HCT116 (cell line): ENCODE data around the gene XRCC2.

Experiments
- CEBPB ChIP-seq: IDR thresholded peaks from 2 replicates; pipeline ENCODE4 v1.6.1; 2012; ENCODE audit warnings: low read depth
- EZH2 ChIP-seq: fragments of 200-600 bp; sonication (generic); IDR thresholded peaks from 2 replicates; pipeline ENCODE4 v1.6.1; 2017; ENCODE audit warnings: antibody characterized with exemption, mixed run types
- EZH2phosphoT487 ChIP-seq: fragments of 200-600 bp; IDR thresholded peaks from 2 replicates; pipeline ENCODE4 v1.6.1; 2018; ENCODE audit warnings: antibody characterized with exemption, borderline replicate concordance
- MAX ChIP-seq: IDR thresholded peaks from 2 replicates; pipeline ENCODE4 v1.6.1; 2012
- POLR2A ChIP-seq: IDR thresholded peaks from 2 replicates; pipeline ENCODE4 v1.7.0; 2011; ENCODE audit warnings: borderline replicate concordance; ENCODE audit not compliant: insufficient read depth, insufficient read length; ENCODE audit errors: extremely low read depth
- POLR2AphosphoS5 ChIP-seq: IDR thresholded peaks from 2 replicates; pipeline ENCODE4 v1.6.1; 2011; ENCODE audit warnings: mild to moderate bottlenecking, low read depth, low read length, moderate library complexity
- RAD21 ChIP-seq: IDR thresholded peaks from 2 replicates; pipeline ENCODE4 v1.6.1; 2012; ENCODE audit warnings: low read depth, mild to moderate bottlenecking
- SP1 ChIP-seq: IDR thresholded peaks from 2 replicates; pipeline ENCODE4 v1.6.1; 2012; ENCODE audit warnings: low read depth
- YY1 ChIP-seq: IDR thresholded peaks from 2 replicates; pipeline ENCODE4 v1.6.1; 2011; ENCODE audit warnings: low read length, low read depth, moderate library complexity, mild to moderate bottlenecking; ENCODE audit not compliant: insufficient replicate concordance; ENCODE audit errors: extremely low read depth
- TF ChIP-seq, protein P1 (sequence below): IDR thresholded peaks from 2 replicates; pipeline ENCODE4 v1.6.1; 2012
- TF ChIP-seq, protein P2 (sequence below): IDR thresholded peaks from 2 replicates; pipeline ENCODE4 v1.6.1; 2012; ENCODE audit warnings: low read depth
- TF ChIP-seq, protein P3 (sequence below), 3 experiments: fragments of 200-600 bp in 1 of 3; sonication (generic) in 1 of 3; IDR thresholded peaks in 2 of 3; conservative IDR thresholded peaks in 1 of 3; 2 replicates each; pipeline ENCODE4 v1.5.1; 2012 to 2017; ENCODE audit warnings: low read depth in 2 of 3, low read length in 2 of 3, antibody characterized with exemption in 1 of 3, borderline replicate concordance in 1 of 3, control low read depth in 1 of 3, mild to moderate bottlenecking in 1 of 3, mixed read lengths in 1 of 3, mixed run types in 1 of 3, moderate library complexity in 1 of 3; ENCODE audit not compliant: insufficient read depth in 1 of 3

DNA sequence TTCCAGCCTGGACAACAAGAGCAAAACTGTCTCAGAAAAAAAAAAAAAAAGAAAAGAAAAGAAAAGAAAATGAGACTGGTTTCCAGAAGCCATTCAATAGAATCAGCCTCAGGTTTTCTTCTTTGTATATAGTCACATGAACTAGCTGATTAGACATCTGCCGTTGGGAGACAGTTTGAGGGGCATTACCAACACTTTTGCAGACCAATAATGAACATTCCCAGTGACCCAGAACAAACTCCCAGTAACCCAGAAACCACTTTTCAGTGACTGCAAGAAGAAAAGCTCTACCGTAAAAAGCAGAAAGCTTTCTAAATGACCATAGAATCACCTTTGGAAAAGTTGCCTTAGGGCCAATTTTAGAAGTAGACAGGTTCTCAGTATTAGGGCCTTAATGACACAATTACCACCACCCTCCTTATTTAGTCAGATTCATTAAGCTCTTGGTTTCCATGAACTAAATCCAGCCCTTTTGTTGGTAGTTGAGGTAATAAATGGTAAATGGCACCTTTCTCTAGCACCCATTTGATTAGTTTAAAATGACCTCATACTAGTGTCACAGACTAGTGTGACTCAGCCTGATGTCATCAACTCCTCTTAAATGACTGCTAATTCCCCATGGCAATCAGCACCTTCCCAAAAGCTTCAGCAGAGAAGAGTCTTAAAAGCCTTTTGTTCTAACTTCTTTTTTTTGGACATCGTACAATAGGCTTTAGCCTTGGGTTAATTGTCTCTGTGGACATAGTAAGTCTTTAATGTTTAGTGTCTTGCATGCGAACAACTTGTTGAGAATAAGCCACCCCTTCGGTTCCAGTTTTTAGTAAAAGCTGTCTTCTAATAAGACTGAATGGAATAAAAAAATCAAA, 33.6 kb upstream of the XRCC2 start:
- TF ChIP-seq, protein P1, sequence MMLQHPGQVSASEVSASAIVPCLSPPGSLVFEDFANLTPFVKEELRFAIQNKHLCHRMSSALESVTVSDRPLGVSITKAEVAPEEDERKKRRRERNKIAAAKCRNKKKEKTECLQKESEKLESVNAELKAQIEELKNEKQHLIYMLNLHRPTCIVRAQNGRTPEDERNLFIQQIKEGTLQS: peak; percentile 63; the same call in 1 of the 2 replicates
- TF ChIP-seq, protein P2, sequence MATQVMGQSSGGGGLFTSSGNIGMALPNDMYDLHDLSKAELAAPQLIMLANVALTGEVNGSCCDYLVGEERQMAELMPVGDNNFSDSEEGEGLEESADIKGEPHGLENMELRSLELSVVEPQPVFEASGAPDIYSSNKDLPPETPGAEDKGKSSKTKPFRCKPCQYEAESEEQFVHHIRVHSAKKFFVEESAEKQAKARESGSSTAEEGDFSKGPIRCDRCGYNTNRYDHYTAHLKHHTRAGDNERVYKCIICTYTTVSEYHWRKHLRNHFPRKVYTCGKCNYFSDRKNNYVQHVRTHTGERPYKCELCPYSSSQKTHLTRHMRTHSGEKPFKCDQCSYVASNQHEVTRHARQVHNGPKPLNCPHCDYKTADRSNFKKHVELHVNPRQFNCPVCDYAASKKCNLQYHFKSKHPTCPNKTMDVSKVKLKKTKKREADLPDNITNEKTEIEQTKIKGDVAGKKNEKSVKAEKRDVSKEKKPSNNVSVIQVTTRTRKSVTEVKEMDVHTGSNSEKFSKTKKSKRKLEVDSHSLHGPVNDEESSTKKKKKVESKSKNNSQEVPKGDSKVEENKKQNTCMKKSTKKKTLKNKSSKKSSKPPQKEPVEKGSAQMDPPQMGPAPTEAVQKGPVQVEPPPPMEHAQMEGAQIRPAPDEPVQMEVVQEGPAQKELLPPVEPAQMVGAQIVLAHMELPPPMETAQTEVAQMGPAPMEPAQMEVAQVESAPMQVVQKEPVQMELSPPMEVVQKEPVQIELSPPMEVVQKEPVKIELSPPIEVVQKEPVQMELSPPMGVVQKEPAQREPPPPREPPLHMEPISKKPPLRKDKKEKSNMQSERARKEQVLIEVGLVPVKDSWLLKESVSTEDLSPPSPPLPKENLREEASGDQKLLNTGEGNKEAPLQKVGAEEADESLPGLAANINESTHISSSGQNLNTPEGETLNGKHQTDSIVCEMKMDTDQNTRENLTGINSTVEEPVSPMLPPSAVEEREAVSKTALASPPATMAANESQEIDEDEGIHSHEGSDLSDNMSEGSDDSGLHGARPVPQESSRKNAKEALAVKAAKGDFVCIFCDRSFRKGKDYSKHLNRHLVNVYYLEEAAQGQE: no peak
- TF ChIP-seq SP1: peak; percentile 67
- TF ChIP-seq, protein P3, sequence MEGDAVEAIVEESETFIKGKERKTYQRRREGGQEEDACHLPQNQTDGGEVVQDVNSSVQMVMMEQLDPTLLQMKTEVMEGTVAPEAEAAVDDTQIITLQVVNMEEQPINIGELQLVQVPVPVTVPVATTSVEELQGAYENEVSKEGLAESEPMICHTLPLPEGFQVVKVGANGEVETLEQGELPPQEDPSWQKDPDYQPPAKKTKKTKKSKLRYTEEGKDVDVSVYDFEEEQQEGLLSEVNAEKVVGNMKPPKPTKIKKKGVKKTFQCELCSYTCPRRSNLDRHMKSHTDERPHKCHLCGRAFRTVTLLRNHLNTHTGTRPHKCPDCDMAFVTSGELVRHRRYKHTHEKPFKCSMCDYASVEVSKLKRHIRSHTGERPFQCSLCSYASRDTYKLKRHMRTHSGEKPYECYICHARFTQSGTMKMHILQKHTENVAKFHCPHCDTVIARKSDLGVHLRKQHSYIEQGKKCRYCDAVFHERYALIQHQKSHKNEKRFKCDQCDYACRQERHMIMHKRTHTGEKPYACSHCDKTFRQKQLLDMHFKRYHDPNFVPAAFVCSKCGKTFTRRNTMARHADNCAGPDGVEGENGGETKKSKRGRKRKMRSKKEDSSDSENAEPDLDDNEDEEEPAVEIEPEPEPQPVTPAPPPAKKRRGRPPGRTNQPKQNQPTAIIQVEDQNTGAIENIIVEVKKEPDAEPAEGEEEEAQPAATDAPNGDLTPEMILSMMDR (IDR thresholded peaks at IDR 0.05 in 2 of 3, conservative IDR thresholded peaks at IDR 0.05 in 1 of 3; ENCODE audit: borderline replicate concordance in 1 of 3, insufficient read depth in 1 of 3, low read depth in 2 of 3, low read length in 2 of 3): no peak
- TF ChIP-seq POLR2AphosphoS5: no peak
- no peak for TF ChIP-seq EZH2
- TF ChIP-seq POLR2A: no peak
- TF ChIP-seq EZH2phosphoT487: no peak
- TF ChIP-seq MAX: peak; percentile 29; the same call in 1 of the 2 replicates
- no peak; the same call in 1 of the 2 replicates for TF ChIP-seq CEBPB
- TF ChIP-seq RAD21: no peak
- TF ChIP-seq YY1: no peak
